CD4-positive, alpha-beta T cell (primary cell): ENCODE data around the gene MSI1. TPM values are rescaled to one million over a fixed set of nuclear protein-coding genes. Genes with fewer than 3 reads are reported as not detected.
"Not testable (repeated sequence)": the region's sequence is repeated elsewhere in the genome, so short reads cannot be mapped to it uniquely, and the experiment has no call there.

ENCODE experiments used
- ATAC-seq: fragments of 200-7000 bp; cut with Tn5 transposase; one replicate; pipeline ENCODE4 v1.10.0; 2022; ENCODE audit warnings: mild to moderate bottlenecking; ENCODE audit not compliant: poor library complexity
- CTCF ChIA-PET: fragments of 350-600 bp; sonication (Branson Sonifier 250); formaldehyde crosslinking; loops from one replicate; lab custom pipeline; 2021; ENCODE audit warnings: antibody characterized with exemption, inconsistent platforms; lab: Charles Lee
- POLR2A ChIA-PET: fragments of 350-600 bp; sonication (Branson Sonifier 250); formaldehyde crosslinking; loops from one replicate; lab custom pipeline; 2021; ENCODE audit warnings: antibody characterized with exemption, inconsistent platforms; lab: Charles Lee
- DNase-seq, 14 experiments: peaks; one replicate each; pipeline ENCODE4 v3.0.0-alpha.2; 2013 to 2020; ENCODE audit warnings: mixed read lengths in 2 of 14
- H3K27ac ChIP-seq, 2 donors: one replicate each; pipeline versions ENCODE4 v1.5.1 to v1.7.0; 2013; ENCODE audit warnings: low read length in 2 of 2, low read depth in 1 of 2, mild to moderate bottlenecking in 1 of 2
- H3K27me3 ChIP-seq, 2 experiments: 1 replicate in 1 of 2; 2 replicates in 1 of 2; pipeline versions ENCODE4 v1.6.1 to v1.7.0; 2013; ENCODE audit warnings: low read length in 2 of 2, control low read depth in 1 of 2, mild to moderate bottlenecking in 1 of 2, moderate library complexity in 1 of 2; ENCODE audit not compliant: insufficient read depth in 2 of 2, control insufficient read depth in 1 of 2
- H3K36me3 ChIP-seq: one replicate; pipeline ENCODE4 v1.6.1; 2013; ENCODE audit warnings: low read length, control low read depth; ENCODE audit not compliant: insufficient read depth
- H3K4me1 ChIP-seq: one replicate; pipeline ENCODE4 v1.6.1; 2013; ENCODE audit warnings: low read length, control low read depth; ENCODE audit not compliant: insufficient read depth
- H3K4me3 ChIP-seq: one replicate; pipeline ENCODE4 v1.5.1; 2013; ENCODE audit warnings: mild to moderate bottlenecking, low read length, moderate library complexity
- H3K9me3 ChIP-seq, 2 experiments: 1 replicate in 1 of 2; 2 replicates in 1 of 2; pipeline versions ENCODE4 v1.6.1 to v1.7.0; 2013; ENCODE audit warnings: low read length in 2 of 2, mild to moderate bottlenecking in 2 of 2, control low read depth in 1 of 2, moderate library complexity in 1 of 2; ENCODE audit not compliant: control insufficient read depth in 1 of 2, insufficient read depth in 1 of 2
- H3K27ac Mint-ChIP-seq: one replicate; pipeline ENCODE4 v1.8.0; 2020; ENCODE audit warnings: mixed read lengths
- H3K27me3 Mint-ChIP-seq: one replicate; pipeline ENCODE4 v1.8.0; 2021; ENCODE audit warnings: mixed read lengths
- H3K36me3 Mint-ChIP-seq: one replicate; pipeline ENCODE4 v1.8.0; 2021; ENCODE audit warnings: low read depth, mixed read lengths
- H3K4me1 Mint-ChIP-seq: one replicate; pipeline ENCODE4 v1.8.0; 2021; ENCODE audit warnings: low read depth, mixed read lengths
- H3K4me3 Mint-ChIP-seq: one replicate; pipeline ENCODE4 v1.8.0; 2020; ENCODE audit warnings: mild to moderate bottlenecking, mixed read lengths
- H3K9me3 Mint-ChIP-seq: one replicate; pipeline ENCODE4 v1.8.0; 2020; ENCODE audit warnings: mixed read lengths
- intact Hi-C, 2 experiments: fragments of 100-400 bp; cut with DNase I in 1 of 2; cut with micrococcal nuclease in 1 of 2; formaldehyde crosslinking; loops; one replicate each; pipeline versions ENCODE4 v1.15.1 to v1.9.0; 2023 to 2025; cut with DNase I, micrococcal nuclease
- total RNA-seq, 174 experiments: library from RNA in 2 of 174; stranded (reverse) in 2 of 174; gene quantifications; one replicate each; pipeline ENCODE4 v1.2.3 and lab custom pipeline; 2021 to 2026
- TF ChIP-seq, protein P1 (sequence below): fragments of 200-600 bp; IDR thresholded peaks from one replicate; pipeline ENCODE4 v1.8.0; 2022; ENCODE audit warnings: antibody characterized with exemption, mild to moderate bottlenecking

The MSI1 gene
- total RNA-seq, 2 experiments from 2014 or later, result not detected

DNA sequence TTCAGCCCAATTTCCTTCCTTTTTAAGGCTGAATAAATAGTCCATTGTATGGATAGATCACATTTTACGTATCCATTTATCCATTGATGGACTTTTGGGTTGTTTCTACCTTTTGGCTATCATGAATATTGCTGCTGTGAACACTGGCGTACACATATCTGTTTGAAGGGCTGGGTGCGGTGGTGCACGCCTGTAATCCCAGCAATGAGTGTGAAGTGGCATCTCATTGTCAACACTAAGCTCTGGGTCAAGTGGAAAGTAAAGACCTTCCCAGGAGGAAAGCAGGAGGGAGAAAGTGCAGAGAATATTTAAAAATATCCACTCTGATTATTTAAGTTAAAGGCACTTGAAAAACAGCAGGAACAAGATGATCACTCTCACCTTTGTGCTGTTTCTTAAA is 29.7 kb downstream of the MSI1 start:
- H3K27me3 ChIP-seq, result no peaks in the 10 kb centered on the region
- Mint-ChIP-seq H3K27ac (no peak overlapping the region), H3K4me1 (no peaks in the 10 kb centered on the region), H3K9me3 (peaks cover 8% of the 10 kb centered on the region), H3K4me3 (no peak overlapping the region), H3K27me3 (no peaks in the 10 kb centered on the region), H3K36me3 (no peaks in the 10 kb centered on the region)
- no peaks in the 10 kb centered on the region for H3K4me1 ChIP-seq
- POLR2A ChIA-PET, result no interaction called here
- H3K4me3 ChIP-seq, result no peak overlapping the region
- intact Hi-C loops, result no loop called here
- no peak overlapping the region for H3K27ac ChIP-seq
- DNase-seq (no peak), ATAC-seq (no peak)
- H3K36me3 ChIP-seq, result no peaks in the 10 kb centered on the region
- peaks cover 9 to 19% of the 10 kb centered on the region in 2 experiments for H3K9me3 ChIP-seq
- TF ChIP-seq, protein P1, sequence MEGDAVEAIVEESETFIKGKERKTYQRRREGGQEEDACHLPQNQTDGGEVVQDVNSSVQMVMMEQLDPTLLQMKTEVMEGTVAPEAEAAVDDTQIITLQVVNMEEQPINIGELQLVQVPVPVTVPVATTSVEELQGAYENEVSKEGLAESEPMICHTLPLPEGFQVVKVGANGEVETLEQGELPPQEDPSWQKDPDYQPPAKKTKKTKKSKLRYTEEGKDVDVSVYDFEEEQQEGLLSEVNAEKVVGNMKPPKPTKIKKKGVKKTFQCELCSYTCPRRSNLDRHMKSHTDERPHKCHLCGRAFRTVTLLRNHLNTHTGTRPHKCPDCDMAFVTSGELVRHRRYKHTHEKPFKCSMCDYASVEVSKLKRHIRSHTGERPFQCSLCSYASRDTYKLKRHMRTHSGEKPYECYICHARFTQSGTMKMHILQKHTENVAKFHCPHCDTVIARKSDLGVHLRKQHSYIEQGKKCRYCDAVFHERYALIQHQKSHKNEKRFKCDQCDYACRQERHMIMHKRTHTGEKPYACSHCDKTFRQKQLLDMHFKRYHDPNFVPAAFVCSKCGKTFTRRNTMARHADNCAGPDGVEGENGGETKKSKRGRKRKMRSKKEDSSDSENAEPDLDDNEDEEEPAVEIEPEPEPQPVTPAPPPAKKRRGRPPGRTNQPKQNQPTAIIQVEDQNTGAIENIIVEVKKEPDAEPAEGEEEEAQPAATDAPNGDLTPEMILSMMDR, result no peak
- CTCF ChIA-PET, result no interaction called here

DNA sequence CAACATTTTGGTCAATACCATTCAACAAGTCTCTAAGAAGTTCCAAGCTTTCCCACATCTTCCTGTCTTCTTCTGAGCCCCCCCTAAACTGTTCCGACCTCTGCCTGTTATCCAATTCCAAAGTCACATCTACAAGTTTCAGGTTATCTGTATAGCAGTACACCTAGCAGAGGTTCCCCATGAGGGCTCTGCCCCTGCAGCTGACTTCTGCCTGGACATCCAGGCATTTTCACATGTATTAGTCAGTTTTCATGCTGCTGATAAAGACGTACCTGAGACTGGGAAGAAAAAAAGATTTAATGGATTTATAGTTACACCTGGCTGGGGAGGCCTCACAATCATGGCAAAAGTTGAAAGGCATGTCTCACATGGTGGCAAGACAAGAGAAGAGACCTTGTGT is 31.2 kb downstream of the MSI1 start:
- TF ChIP-seq, protein P1, result no peak
- H3K4me1 ChIP-seq, result no peaks in the 10 kb centered on the region
- peaks cover 9 to 19% of the 10 kb centered on the region in 2 experiments for H3K9me3 ChIP-seq
- H3K4me1 Mint-ChIP-seq, result no peaks in the 10 kb centered on the region
- intact Hi-C loops, result no loop called here
- H3K4me3 ChIP-seq, result no peak overlapping the region
- H3K27me3 ChIP-seq, result peaks cover 0 to 4% of the 10 kb centered on the region in 2 experiments
- H3K27me3 Mint-ChIP-seq, result no peaks in the 10 kb centered on the region
- H3K4me3 Mint-ChIP-seq, result no peak overlapping the region
- no peak for DNase-seq
- H3K36me3 Mint-ChIP-seq, result no peaks in the 10 kb centered on the region
- no peak overlapping the region for H3K27ac ChIP-seq
- peaks cover 8% of the 10 kb centered on the region for H3K9me3 Mint-ChIP-seq
- no peaks in the 10 kb centered on the region for H3K36me3 ChIP-seq
- no peak overlapping the region for H3K27ac Mint-ChIP-seq
- no peak for ATAC-seq
- ChIA-PET CTCF (no interaction called here), POLR2A (no interaction called here)

DNA sequence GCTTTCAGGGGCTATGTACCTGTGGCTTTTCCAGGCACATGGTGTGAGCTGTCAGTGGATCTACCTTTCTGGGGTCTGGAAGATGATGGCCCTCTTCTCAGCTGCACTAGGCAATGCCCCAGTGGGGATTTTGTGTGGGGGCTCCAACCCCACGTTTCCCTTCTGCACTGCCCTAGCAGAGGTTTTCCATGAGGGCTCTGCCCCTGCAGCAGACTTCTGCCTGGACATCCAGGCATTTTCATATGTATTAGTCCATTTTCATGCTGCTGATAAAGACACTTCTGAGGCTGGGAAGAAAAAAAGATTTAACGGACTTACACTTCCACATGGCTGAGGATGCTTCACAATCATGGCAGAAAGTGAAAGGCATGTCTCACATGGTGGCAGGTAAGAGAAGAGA is 32.6 kb downstream of the MSI1 start:
- H3K36me3 ChIP-seq, intact Hi-C loops, H3K4me1 ChIP-seq, H3K27ac ChIP-seq, DNase-seq, ATAC-seq, H3K27me3 Mint-ChIP-seq, H3K4me3 Mint-ChIP-seq, H3K4me1 Mint-ChIP-seq, H3K9me3 Mint-ChIP-seq, H3K4me3 ChIP-seq, H3K36me3 Mint-ChIP-seq, POLR2A ChIA-PET, H3K27ac Mint-ChIP-seq, H3K27me3 ChIP-seq, CTCF ChIA-PET: not testable (repeated sequence)
- H3K9me3 ChIP-seq, result peaks cover 9 to 19% of the 10 kb centered on the region in 2 experiments

DNA sequence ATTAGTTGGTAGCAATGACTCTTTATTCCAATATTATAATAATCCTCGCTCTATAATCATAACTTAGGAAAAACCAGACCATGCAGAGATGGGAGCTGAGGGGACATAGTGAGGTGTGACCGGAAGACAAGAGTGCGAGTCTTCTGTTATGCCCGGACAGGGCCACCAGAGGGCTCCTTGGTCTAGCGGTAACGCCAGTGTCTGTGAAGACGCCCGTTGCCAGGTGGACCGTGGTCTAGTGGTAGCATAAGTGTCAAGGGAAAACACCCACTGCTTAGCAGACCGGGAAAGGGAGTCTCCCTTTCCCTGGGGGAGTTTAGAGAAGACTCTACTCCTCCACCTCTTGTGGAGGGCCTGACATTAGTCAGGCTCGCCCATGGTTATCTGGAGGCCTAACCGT is 33.5 kb downstream of the MSI1 start:
- H3K36me3 Mint-ChIP-seq, result not testable (repeated sequence)

More for the DNA sequence above, 33.5 kb downstream of the MSI1 start:
- H3K9me3 Mint-ChIP-seq, H3K27me3 Mint-ChIP-seq, ATAC-seq, H3K4me3 Mint-ChIP-seq, H3K4me3 ChIP-seq, H3K27ac ChIP-seq, H3K4me1 Mint-ChIP-seq, H3K4me1 ChIP-seq, H3K27me3 ChIP-seq, CTCF ChIA-PET, H3K36me3 ChIP-seq, H3K27ac Mint-ChIP-seq, intact Hi-C loops: not testable (repeated sequence)
- H3K9me3 ChIP-seq, result peaks cover 9 to 19% of the 10 kb centered on the region in 2 experiments
- TF ChIP-seq, protein P1, result peak; percentile 22
- POLR2A ChIA-PET, result interaction anchor here (1.0 kb wide), 1 partner anchor 44 kb away, joined by 3 read pairs; no protein-coding TSS in a partner anchor
- DNase-seq, result peak in 7 of 14 experiments; percentile 12 to 34 (median 15)
